ENCODE measurements around the gene COQ3.

The COQ3 gene

GRCh38 chr6:99402448-99402847 is 8.5 kb upstream of the COQ3 start:
- ATAC-seq, result no peak
- TF ChIP-seq ZFP3 (CRISPR knock-in tag; IDR thresholded peaks at IDR 0.05), result no peak
- no peak for TF ChIP-seq ZNF70 (CRISPR knock-in tag; IDR thresholded peaks at IDR 0.05)
- TF ChIP-seq ZFP30 (CRISPR knock-in tag; IDR thresholded peaks at IDR 0.05), result no peak
- TF ChIP-seq TOX (CRISPR knock-in tag; IDR thresholded peaks at IDR 0.05; ENCODE audit: borderline replicate concordance), result no peak
- no peak for TF ChIP-seq ZNF8 (CRISPR knock-in tag; IDR thresholded peaks at IDR 0.05)
- no peak for TF ChIP-seq ARNTL (CRISPR knock-in tag; IDR thresholded peaks at IDR 0.05; ENCODE audit: borderline replicate concordance, low read depth)
- TF ChIP-seq SNAI2 (CRISPR knock-in tag; IDR thresholded peaks at IDR 0.05), result no peak
- TF ChIP-seq, protein P1, sequence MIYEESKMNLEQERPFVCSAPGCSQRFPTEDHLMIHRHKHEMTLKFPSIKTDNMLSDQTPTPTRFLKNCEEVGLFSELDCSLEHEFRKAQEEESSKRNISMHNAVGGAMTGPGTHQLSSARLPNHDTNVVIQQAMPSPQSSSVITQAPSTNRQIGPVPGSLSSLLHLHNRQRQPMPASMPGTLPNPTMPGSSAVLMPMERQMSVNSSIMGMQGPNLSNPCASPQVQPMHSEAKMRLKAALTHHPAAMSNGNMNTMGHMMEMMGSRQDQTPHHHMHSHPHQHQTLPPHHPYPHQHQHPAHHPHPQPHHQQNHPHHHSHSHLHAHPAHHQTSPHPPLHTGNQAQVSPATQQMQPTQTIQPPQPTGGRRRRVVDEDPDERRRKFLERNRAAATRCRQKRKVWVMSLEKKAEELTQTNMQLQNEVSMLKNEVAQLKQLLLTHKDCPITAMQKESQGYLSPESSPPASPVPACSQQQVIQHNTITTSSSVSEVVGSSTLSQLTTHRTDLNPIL (CRISPR knock-in tag; IDR thresholded peaks at IDR 0.05; ENCODE audit: low read depth), result no peak

GRCh38 chr6:99397287-99397686 is 3.3 kb upstream of the COQ3 start:
- ATAC-seq, result no peak
- TF ChIP-seq TCF4 (CRISPR knock-in tag; IDR thresholded peaks at IDR 0.05; ENCODE audit: borderline replicate concordance), result no peak

DNA sequence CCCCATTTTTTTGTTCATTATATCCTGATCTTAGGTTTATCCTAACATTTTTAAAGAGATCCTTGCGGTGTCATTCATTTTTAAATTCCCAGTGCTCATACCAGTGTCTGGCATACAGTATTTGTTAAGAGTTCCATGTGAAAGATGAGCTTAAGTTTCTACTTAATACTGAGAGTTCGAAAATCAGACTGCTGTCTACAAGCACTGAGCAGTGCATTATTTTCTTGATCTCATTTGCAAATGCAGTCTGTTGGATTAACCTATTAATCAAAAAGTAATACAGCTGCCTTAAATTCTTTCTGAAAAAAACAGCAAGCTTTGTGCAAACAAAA is 663 bp downstream of the COQ3 start:
- peak; percentile 50 for ATAC-seq

GRCh38 chr6:99390896-99391295 is 3.1 kb downstream of the COQ3 start:
- TF ChIP-seq ZNF565 (CRISPR knock-in tag; conservative IDR thresholded peaks at IDR 0.05; ENCODE audit: low read depth), result no peak
- no peak for TF ChIP-seq TCF4 (CRISPR knock-in tag; IDR thresholded peaks at IDR 0.05; ENCODE audit: borderline replicate concordance)
- TF ChIP-seq SNAI2 (CRISPR knock-in tag; IDR thresholded peaks at IDR 0.05), result no peak
- TF ChIP-seq ESRRG (CRISPR knock-in tag; IDR thresholded peaks at IDR 0.05), result no peak
- TF ChIP-seq ZFP3 (CRISPR knock-in tag; IDR thresholded peaks at IDR 0.05), result no peak
- TF ChIP-seq RARB (CRISPR knock-in tag; IDR thresholded peaks at IDR 0.05), result no peak
- ATAC-seq, result no peak

More for the DNA sequence above, 663 bp downstream of the COQ3 start:
- no peak for TF ChIP-seq ZFP3 (CRISPR knock-in tag; IDR thresholded peaks at IDR 0.05)
- no peak for TF ChIP-seq BACH2 (CRISPR knock-in tag; IDR thresholded peaks at IDR 0.05; ENCODE audit: borderline replicate concordance)

GRCh38 chr6:99384507-99384906 is 9.5 kb downstream of the COQ3 start:
- ATAC-seq, result no peak

More at GRCh38 chr6:99384507-99384906, 9.5 kb downstream of the COQ3 start:
- TF ChIP-seq TSHZ2 (CRISPR knock-in tag; IDR thresholded peaks at IDR 0.05) (no peak), ZNF70 (CRISPR knock-in tag; IDR thresholded peaks at IDR 0.05) (no peak), SNAI2 (CRISPR knock-in tag; IDR thresholded peaks at IDR 0.05) (no peak), ZC3H10 (CRISPR knock-in tag; IDR thresholded peaks at IDR 0.05) (no peak), ZFP3 (CRISPR knock-in tag; IDR thresholded peaks at IDR 0.05) (no peak), ZNF8 (CRISPR knock-in tag; IDR thresholded peaks at IDR 0.05) (no peak), OSR1 (CRISPR knock-in tag; IDR thresholded peaks at IDR 0.05) (no peak), ZNF565 (CRISPR knock-in tag; conservative IDR thresholded peaks at IDR 0.05; ENCODE audit: low read depth) (no peak), TOX (CRISPR knock-in tag; IDR thresholded peaks at IDR 0.05; ENCODE audit: borderline replicate concordance) (no peak)
- TF ChIP-seq, protein P1 (CRISPR knock-in tag; IDR thresholded peaks at IDR 0.05; ENCODE audit: low read depth), result no peak
- TF ChIP-seq, protein P2, sequence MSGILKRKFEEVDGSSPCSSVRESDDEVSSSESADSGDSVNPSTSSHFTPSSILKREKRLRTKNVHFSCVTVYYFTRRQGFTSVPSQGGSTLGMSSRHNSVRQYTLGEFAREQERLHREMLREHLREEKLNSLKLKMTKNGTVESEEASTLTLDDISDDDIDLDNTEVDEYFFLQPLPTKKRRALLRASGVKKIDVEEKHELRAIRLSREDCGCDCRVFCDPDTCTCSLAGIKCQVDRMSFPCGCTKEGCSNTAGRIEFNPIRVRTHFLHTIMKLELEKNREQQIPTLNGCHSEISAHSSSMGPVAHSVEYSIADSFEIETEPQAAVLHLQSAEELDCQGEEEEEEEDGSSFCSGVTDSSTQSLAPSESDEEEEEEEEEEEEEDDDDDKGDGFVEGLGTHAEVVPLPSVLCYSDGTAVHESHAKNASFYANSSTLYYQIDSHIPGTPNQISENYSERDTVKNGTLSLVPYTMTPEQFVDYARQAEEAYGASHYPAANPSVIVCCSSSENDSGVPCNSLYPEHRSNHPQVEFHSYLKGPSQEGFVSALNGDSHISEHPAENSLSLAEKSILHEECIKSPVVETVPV (CRISPR knock-in tag; IDR thresholded peaks at IDR 0.05), result no peak
